Tongue (tissue), 2 donors: ENCODE data around the gene SLC44A1. TPM values are rescaled to one million over a fixed set of nuclear protein-coding genes. Genes with fewer than 3 reads are reported as not detected.

Experiments used
- DNase-seq: peaks from one replicate; pipeline ENCODE4 v3.0.0-alpha.2; 2015
- total RNA-seq: library from RNA; depleted of rRNA; stranded (reverse); fragments of >200 nt; gene quantifications from one replicate; pipeline ENCODE4 v1.2.3, GENCODE V29; 2014

The SLC44A1 gene
- total RNA-seq, 1 donor from 2014 or later, result 32.0 TPM

- no peak for DNase-seq
Observed at GRCh38 chr9:105273731-105274130, 29.3 kb downstream of the SLC44A1 start.

GRCh38 chr9:105275111-105275510 lies 30.7 kb downstream of the SLC44A1 start:
- DNase-seq, result no peak

- no peak for DNase-seq
Observed at GRCh38 chr9:105275938-105276337, 31.5 kb downstream of the SLC44A1 start.

GRCh38 chr9:105278751-105279150 lies 34.3 kb downstream of the SLC44A1 start:
- DNase-seq, result no peak

- DNase-seq, result no peak
Observed at GRCh38 chr9:105280691-105281090, 36.2 kb downstream of the SLC44A1 start.

GRCh38 chr9:105281272-105281671 lies 36.8 kb downstream of the SLC44A1 start:
- DNase-seq, result no peak

- DNase-seq, result no peak
Observed at GRCh38 chr9:105281926-105282325, 37.5 kb downstream of the SLC44A1 start.

- DNase-seq, result no peak
Observed at GRCh38 chr9:105282870-105283621, 38.6 kb downstream of the SLC44A1 start.

GRCh38 chr9:105283795-105284194 lies 39.3 kb downstream of the SLC44A1 start:
- no peak for DNase-seq

GRCh38 chr9:105284463-105284862 lies 40.0 kb downstream of the SLC44A1 start:
- DNase-seq, result no peak

GRCh38 chr9:105286098-105286497 lies 41.6 kb downstream of the SLC44A1 start:
- no peak for DNase-seq

GRCh38 chr9:105289305-105289704 lies 44.9 kb downstream of the SLC44A1 start:
- DNase-seq, result no peak

- no peak for DNase-seq
Observed at GRCh38 chr9:105290418-105290817, 46.0 kb downstream of the SLC44A1 start.

- no peak for DNase-seq
Observed at GRCh38 chr9:105290954-105291353, 46.5 kb downstream of the SLC44A1 start.

- DNase-seq, result no peak
Observed at GRCh38 chr9:105291422-105291859, 47.0 kb downstream of the SLC44A1 start.

- DNase-seq, result no peak
Observed at GRCh38 chr9:105291938-105292337, 47.5 kb downstream of the SLC44A1 start.

GRCh38 chr9:105293408-105293807 lies 49.0 kb downstream of the SLC44A1 start:
- no peak for DNase-seq

GRCh38 chr9:105295201-105295550 lies 50.7 kb downstream of the SLC44A1 start:
- no peak for DNase-seq

GRCh38 chr9:105295986-105296385 lies 51.5 kb downstream of the SLC44A1 start:
- no peak for DNase-seq

- DNase-seq, result no peak
Observed at GRCh38 chr9:105296445-105296844, 52.0 kb downstream of the SLC44A1 start.

GRCh38 chr9:105296877-105297287 lies 52.4 kb downstream of the SLC44A1 start:
- DNase-seq, result no peak

- no peak for DNase-seq
Observed at GRCh38 chr9:105297442-105298075, 53.1 kb downstream of the SLC44A1 start.

- DNase-seq, result no peak
Observed at GRCh38 chr9:105299190-105299854, 54.9 kb downstream of the SLC44A1 start.
